HG03439 (cell line): ENCODE measurements around the gene COL5A3.
"Not testable (repeated sequence)": the region's sequence is repeated elsewhere in the genome, so short reads cannot be mapped to it uniquely, and the experiment has no call there.

Experiments
- ATAC-seq: cut with Tn5 transposase; IDR thresholded peaks from one replicate; pipeline ENCODE4 v1.9.1; 2021; ENCODE audit warnings: mild to moderate bottlenecking, moderate library complexity; ENCODE audit not compliant: unreplicated experiment

The COL5A3 gene

DNA sequence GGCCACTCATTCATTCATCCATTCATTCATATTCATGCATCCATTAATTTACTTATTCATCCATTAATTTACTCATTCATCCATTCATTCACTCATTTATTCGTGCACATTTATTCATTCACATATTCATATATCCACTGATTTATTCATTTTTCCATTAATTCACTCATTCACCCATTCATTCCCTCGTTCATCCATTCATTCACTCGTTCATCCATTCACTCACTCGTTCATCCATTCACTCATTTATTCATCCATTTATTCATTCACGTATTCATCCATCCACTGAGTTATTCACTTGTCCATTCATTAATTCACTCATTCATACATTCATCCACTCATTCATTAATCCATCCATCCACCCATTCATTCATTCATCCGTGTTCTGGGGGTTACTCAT lies 38.2 kb downstream of the COL5A3 start:
- no peak for ATAC-seq

DNA sequence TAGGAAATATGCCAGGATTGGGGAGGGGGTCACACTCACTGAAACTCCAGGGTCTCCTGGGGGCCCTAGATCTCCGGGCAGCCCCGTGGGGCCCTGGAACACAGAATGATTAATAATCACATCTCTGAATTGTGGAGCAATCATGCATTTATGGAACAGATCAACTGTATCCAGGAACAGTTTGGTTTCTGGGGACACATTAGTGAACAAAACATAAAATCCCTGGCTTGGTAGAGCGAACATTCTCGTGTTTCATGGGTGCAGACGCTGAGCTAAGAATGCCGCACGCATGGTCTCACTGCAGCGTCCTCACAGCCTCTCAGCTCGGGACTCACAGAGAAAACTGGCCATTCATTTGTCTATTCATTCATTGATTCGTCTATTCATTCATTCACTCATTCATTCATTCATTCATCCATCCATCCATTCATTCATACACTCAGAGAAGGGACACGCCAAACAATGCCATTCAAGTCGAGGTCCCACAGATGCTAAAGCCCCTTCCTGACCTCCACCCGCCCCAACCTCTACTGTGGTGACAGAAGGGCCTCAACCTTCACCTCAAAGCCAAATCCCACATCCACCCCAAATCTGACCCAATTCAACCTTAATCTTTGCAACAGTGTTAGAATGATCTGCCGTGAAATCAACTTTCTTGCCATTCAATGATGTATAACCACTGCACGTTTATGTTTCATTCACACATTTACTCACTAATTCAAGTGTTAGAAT lies 39.0 kb downstream of the COL5A3 start:
- ATAC-seq = no peak

DNA sequence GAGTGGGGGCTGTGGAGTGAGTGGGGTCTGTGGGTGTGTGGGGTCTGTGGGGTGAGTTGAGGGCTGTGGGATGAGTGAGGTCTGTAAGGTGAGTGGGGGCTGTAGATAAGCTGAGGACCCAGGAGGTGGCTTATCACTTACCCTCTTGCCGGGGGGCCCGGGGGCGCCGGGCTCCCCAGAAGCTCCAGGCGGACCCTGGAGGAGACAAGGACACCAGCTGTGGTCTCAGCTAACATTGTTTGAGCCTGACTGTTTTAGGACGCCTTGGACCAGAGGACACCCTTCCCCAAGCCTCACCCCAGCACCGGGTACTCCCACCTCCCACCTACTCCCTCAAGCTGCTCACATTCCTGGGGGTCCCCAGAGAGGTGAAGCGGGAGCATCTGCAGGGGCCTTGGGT lies 39.8 kb downstream of the COL5A3 start:
- ATAC-seq = no peak

DNA sequence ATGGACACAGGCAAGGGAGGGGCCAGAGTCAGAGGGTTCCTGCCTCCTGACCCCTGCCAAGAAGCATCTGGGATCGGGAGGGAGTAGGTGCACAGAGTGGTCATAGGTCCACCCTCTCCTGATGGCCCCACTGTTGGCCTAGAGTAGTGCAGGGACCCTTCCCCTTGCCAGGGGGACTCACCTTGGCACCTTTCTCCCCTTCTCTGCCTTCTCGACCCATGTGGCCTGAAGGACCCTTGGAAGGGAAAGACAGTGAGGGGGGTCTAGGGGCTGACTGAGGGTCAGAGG lies 40.7 kb downstream of the COL5A3 start:
- ATAC-seq = no peak

DNA sequence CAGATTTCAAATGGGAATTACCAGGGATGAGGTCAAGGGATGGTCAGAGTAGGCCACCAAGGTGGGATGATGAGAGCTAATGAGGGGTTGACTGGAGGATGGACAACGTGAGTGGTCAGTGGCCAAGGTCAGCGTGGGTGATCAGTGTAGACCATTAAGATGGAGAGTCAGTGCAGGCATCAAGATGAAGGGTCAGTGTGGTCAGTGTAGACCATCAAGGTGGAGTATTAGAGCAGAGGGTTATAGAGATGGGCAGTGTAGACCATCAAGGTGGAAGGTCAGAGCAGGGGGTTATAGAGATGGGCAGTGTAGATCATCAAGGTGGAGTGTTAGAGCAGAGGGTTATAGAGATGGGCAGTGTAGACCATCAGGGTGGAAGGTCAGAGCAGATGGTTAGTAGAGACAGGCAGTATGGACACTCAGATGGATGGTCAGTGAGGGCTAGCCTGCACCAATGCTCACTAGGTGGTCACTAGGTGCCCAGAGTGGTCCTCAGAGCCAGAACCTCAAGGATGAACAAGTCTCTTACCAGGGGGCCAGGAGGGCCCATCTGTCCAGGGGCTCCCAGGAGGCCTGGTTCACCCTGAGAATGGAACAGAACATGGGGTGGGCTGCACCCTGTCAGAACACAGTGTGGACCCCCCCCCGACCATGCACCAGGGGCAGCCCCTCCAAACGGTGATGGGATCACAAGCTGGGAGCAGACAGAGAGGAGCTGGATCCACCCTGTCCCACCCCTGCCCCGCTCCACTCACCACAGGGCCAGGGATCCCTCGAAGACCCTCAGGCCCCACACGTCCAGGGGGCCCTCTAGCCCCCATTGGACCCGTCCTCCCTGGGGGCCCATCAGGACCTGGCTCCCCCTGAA lies 41.2 kb downstream of the COL5A3 start:
- ATAC-seq = no peak

DNA sequence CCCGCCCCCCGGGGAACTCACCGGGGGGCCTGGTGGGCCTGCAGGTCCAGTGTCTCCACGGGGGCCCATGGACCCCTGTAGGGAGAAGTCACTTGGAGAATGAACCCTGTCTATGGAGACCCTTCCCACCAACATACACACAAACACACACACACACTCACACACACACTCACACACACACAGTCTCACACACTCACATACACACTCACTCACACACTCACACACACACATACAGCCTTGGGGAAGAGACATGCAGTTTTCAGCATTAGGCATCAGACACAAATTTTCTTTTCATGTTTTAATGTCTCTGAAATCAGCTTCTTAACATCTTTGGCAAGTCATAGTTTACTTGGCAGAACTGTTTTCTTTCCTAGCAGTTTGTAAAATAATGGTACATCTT lies 43.0 kb downstream of the COL5A3 start:
- no peak for ATAC-seq

DNA sequence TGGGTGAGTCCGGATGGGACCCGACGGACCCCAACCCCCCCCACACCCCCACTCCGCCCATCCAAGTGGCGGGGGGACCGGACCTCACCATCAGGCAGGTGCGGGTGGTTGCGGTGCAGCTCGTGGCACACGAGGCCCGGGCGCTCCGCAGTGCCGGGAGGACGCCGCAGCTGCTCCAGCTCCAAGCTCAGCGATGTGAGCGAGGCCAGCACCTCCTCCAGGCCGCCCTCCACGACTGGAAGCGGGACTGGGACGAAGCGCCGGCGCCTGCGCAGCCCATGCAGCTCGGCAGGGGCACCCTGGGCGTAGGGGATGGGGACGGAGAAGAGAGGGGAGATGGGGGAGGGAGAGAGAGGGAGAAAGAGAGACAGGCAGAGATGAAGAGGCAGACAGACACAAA lies 43.9 kb downstream of the COL5A3 start:
- ATAC-seq = no peak

DNA sequence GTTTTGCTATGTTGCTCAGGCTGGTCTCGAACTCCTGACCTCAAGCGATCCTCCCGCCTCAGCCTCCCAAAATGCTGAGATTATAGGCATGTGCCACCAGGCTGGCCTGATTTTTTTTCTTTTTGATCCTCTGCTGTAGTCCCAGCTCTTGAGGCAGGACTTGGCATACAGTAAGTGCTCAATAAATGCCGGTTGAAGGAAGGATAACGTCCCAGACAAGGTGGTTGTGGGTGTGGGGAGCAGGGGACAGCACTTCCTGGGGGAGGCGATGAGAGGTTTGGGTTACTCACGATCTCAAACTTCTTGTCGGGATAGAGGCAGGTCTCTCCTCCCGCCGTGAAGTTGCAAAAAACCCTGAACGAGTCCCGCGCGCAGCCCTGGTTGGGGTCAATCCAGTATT lies 44.3 kb downstream of the COL5A3 start:
- ATAC-seq = no peak

DNA sequence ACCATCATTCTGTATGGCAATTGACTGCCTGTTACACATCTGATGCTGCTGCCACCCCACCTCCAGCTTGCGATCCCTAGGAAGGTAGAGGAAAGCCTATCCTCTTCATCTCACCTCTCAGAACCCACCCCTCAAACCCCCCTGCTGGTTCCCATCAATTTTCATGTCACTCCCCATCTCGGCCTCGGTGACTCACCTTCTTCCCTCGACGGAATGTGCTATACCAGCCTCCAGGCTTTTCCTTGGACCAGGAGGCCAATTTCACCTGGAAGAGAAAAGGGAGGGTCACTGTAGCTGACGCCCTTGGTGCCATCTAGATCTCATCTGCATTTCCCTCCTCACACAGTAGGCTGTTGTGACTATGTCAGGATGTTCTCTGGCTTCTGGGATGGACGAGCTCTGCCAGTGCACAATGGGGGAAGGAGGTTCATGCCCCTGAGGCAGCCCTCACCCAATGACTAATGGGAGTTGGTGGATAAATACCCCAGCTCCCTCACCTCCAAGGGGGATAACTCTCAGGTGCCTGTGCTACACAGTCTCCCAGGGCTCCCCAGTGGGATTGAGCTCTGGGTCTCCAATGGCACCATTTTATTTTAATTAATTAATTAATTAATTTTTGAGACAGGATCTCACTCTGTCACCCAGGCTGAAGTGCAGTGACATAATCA lies 47.5 kb downstream of the COL5A3 start:
- ATAC-seq = no peak

DNA sequence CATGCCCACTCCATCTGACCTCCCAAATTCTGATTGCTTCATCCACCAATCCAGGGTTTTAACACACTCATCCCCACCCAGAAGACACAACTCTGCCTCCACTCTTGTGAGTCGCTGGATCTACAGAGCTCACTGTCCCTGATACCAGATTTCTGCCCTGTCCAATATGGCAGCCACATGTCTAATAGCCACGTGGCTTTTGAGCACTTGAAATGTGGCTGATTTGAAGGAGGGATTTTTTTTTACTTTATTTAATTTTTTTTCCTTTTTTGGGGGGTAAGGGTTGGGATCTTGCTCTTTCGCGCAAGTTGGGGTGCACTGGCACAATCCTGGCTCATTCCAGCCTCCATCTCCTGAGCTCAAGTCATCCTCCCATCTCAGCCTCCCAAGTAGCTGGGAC lies 49.2 kb downstream of the COL5A3 start:
- ATAC-seq = no peak

DNA sequence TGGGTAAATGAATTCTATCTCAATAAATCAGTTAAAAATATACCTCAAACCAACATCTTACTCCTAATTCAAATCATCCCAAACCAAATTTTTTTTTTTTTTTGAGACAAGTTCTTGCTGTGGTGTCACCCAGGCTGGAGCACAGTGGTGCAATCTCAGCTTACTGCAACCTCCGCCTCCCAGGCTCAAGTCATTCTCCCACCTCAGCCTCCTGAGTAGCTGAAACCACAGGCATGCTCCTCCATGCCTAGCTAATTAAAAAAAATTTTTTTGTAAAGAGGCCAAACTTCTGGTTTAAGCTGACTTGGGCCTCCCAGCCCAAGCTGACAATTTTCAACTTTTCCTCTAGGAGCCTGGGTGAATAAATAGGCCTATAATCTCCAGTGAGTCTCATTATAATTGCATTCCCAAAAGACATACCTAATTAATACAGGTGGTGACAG lies 51.9 kb downstream of the COL5A3 start:
- ATAC-seq = no peak

DNA sequence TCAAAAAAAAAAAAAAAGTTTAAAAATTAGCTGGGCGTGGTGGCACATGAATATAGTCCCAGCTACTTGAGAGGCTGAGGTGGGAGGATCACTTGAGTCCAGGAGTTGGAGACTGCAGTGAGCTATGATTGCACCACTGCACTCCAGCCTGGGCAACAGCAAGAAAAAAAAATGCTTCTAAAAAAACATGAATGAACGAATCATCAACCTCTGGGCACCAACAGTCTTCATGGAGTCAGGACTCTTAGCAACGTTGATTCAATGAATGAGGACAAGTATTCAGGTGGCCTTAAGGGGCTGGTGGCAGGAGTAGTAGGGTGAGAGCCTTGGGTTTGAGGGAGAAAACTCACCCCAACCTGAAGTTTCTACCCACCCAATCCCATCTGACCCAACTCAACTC lies 53.3 kb downstream of the COL5A3 start:
- no peak for ATAC-seq

DNA sequence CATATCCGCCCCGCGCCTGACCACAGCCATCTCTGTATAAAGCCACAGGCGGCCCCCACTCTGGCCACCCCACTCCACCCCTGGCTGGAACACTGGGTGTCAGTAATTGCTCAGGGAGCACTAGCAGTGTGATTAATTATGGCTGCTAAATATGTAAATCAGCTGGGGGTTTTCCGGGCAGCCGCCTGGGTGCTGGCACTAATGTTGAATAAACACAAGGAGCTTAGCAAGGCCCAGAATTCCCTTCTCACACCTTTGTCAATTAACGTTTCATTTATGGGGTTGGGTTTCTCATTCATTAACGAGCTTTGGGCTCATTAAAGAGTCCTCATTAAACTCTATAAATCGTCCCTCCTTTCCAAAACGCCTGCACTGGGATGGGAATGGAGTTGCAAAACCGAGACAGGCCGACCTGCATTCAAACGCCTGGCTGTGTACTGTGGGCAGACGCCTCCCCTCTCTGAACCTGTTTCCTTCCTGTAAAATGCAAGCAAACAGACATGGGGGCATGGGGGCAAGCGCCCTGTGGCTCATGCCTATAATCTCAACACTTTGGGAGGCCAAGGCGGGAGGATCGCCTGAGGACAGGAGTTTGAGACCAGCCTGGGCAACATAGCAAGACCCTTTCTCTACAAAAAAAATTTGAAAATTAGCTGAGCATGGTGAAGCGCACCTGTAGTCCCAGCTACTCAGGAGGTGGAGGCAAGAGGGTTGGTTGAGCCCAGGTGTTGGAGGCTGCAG lies 56.3 kb downstream of the COL5A3 start:
- no peak for ATAC-seq

DNA sequence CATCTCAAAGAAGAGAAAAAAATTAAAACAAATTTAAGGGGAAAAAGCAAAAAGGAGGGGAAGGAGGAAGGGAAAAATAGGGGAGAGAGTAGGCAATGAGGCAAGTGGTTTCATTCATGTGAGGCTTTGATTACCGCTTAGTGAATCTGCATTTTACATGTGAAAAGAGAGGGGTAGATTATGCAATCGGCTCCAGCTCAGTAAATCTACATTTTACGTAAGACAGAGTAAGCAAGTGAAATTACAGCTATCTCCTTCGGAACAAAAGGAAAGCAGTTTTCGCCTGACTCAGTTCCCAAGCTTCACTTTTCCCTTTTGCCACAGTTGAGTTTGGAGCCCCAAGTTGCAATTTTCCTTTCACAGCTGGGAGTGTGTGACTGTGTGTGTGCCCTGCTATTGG lies 58.0 kb downstream of the COL5A3 start:
- no peak for ATAC-seq

DNA sequence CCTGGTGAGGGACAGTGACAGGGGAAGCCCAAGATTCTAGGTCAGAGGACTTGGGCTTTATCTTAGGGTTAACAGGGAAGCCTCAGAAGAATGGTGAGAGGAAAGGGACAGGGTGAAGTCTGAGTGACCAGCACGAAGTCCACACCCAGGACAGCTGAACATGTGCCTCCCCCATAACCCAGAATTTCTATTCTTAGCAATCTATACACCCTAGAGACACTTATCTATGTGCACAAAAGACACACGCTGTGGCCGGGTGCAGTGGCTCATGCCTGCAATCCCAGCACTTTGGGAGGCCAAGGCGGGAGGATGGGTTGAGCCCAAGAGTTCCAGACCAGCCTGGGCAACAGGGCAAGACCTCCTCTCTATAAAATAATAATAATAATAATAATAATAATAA lies 62.9 kb downstream of the COL5A3 start:
- no peak for ATAC-seq

DNA sequence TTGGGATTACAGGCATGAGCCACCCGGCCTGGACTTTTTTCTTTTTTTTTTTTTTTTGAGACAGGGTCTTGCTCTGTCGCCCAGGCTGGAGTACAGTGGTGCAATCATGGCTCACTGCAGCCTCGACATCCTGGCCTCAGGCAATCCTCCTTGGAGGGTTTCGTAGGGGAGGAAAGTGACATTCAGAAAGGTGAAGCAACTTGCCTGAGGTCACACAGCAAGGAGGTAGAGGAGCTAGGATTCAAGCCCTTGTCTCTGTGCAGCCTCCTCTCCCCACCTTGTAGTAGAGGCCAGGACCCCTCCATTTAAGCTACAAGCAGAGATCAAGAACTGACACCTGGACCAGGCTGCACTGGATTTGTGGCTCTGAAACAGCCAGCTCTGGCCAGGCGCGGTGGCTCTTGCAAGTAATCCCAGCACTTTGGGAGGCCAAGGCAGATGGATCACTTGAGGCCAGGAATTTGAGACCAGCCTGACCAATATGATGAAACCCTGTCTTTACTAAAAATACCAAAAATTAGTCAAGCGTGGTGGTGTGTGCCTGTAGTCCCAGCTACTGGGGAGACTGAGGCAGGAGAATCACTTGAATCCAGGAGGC lies 63.7 kb downstream of the COL5A3 start:
- ATAC-seq = not testable (repeated sequence)

DNA sequence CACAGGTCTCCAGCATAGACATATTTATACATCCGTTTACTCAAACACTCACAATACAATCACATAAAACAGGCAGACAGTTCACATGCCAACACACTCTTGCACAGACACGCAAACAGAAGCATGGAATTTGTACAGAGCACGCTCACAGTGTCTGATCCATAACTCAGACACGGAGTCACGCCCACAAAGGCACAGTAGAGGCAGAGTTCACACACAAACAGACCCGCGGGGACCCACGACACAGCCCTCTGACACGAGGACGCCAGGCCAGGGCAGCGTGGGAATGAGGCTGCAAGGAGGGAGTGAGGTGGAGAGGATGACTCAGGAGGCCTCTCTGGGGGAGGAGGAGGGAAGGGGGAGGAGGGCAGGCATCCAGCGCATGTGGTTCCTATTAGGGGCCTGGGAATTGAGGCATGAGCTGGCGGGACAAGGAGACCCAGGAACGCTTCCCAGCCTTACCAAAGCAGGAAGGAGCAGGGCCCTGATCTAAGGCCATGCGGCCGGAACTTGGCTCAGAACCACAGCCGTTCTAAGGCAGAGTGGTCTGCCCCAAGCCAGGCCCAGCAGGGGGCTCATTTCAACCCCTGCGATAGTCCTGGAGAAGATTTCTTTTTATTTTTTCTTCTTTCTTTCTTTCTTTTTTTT lies 64.9 kb downstream of the COL5A3 start:
- no peak for ATAC-seq

DNA sequence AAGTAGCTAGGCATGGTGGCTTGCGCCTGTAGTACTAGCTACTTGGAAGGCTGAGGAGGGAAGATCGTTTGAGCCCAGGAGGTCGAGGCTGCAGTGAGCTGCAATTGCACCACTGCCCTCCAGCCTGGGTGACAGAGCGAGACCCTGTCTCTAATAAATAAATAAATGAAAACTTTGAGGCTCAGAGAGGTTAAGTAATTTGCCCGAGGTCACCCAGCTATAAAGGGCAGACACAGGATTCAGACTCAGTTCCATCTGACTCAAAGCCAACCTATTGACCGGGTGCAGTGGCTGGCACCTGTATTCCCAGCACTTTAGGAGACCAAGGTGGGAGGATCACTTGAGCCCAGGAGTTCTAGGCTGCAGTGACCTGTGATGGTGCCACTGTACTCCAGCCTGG lies 66.6 kb downstream of the COL5A3 start:
- no peak for ATAC-seq

DNA sequence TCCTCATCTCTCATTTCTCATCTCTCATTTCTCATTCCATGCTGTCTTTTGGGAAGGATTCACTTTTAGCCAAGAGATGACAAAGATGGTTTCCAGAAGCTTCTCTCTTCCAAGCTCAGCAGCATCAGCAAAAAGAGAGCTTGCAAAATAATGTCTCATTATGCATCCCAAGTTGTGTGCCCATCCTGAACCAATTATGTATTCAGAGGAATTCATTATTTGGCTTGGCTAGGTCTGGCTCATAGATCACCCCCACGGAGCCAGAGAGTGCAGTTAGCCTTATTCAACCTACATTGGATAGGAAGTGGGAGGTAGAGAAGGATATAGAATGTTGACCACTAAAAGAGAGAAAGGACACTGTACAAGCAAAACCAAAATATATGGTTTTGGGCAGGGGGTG lies 68.6 kb downstream of the COL5A3 start:
- no peak for ATAC-seq

DNA sequence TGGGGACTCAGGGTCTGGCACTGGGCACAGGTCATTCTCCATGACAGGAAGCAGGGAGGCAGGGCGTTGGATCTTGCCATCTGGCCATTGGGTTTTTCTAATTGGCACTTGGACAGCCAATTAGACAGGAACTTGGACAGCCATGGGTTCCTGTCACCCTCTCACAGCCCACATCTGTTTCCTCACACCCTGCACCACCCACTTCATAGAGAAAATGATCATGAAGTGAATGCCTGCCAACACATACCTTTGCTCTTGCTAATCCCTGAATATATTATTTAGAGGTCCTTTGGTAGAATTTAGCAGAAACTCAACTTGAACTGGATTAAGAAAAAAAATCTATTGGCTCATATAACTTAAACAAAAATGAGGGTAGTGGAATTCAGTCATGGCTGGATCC lies 69.1 kb downstream of the COL5A3 start:
- ATAC-seq = no peak
